Bone marrow (tissue), 2 donors: ENCODE data around the gene UGT1A5.

Experiments used
- DNase-seq, 2 donors: peaks; one replicate each; lab custom pipeline; 2025; lab: John Stamatoyannopoulos, UW

UGT1A5 gene

GRCh38 chr2:233811087-233811486 lies 98.4 kb downstream of the UGT1A5 start:
- DNase-seq, result no peak

GRCh38 chr2:233811732-233812131 lies 99.0 kb downstream of the UGT1A5 start:
- DNase-seq, result no peak

GRCh38 chr2:233813236-233814055 lies 100.7 kb downstream of the UGT1A5 start:
- DNase-seq, result no peak

- DNase-seq, result no peak
Observed at GRCh38 chr2:233814056-233814835, 101.5 kb downstream of the UGT1A5 start.

- DNase-seq, result no peak
Observed at GRCh38 chr2:233815861-233816260, 103.2 kb downstream of the UGT1A5 start.

GRCh38 chr2:233816334-233816733 lies 103.6 kb downstream of the UGT1A5 start:
- DNase-seq, result no peak

- DNase-seq, result no peak
Observed at GRCh38 chr2:233816771-233817170, 104.1 kb downstream of the UGT1A5 start.

- no peak for DNase-seq
Observed at GRCh38 chr2:233817361-233817911, 104.7 kb downstream of the UGT1A5 start.

- DNase-seq, result no peak
Observed at GRCh38 chr2:233817995-233818638, 105.4 kb downstream of the UGT1A5 start.

GRCh38 chr2:233818639-233819621 lies 106.2 kb downstream of the UGT1A5 start:
- no peak for DNase-seq

- DNase-seq, result no peak
Observed at GRCh38 chr2:233819884-233820773, 107.4 kb downstream of the UGT1A5 start.

- DNase-seq, result no peak
Observed at GRCh38 chr2:233820774-233821105, 108.0 kb downstream of the UGT1A5 start.

GRCh38 chr2:233821196-233821595 lies 108.5 kb downstream of the UGT1A5 start:
- DNase-seq, result no peak

GRCh38 chr2:233821709-233822100 lies 109.0 kb downstream of the UGT1A5 start:
- DNase-seq, result no peak

GRCh38 chr2:233822101-233822771 lies 109.5 kb downstream of the UGT1A5 start:
- DNase-seq, result no peak
